GM12891 (cell line): Measurements from ENCODE around the gene STOML1.
"Not testable (repeated sequence)": the region's sequence is repeated elsewhere in the genome, so short reads cannot be mapped to it uniquely, and the experiment has no call there.

Experiments
- DNase-seq: peaks from one replicate; pipeline ENCODE4 v3.0.0; 2011; ENCODE audit warnings: low spot score; ENCODE audit not compliant: insufficient read length
- FAIRE-seq: peaks from 2 replicates; lab custom pipeline; 2011; peaks lifted over from hg19 to GRCh38; lab: Jason Lieb, UNC
- PAX5 ChIP-seq: IDR thresholded peaks from 2 replicates; pipeline ENCODE4 v1.6.1; 2011; ENCODE audit warnings: low read length, moderate library complexity, mild to moderate bottlenecking; ENCODE audit not compliant: insufficient read depth, severe bottlenecking
- POLR2A ChIP-seq: IDR thresholded peaks from 2 replicates; pipeline ENCODE4 v1.6.1; 2011; ENCODE audit warnings: low read depth, low read length, control low read depth
- POLR2AphosphoS5 ChIP-seq: IDR thresholded peaks from 2 replicates; pipeline ENCODE4 v1.6.1; 2011; ENCODE audit warnings: low read depth, low read length, control low read depth
- POU2F2 ChIP-seq: IDR thresholded peaks from 2 replicates; pipeline ENCODE4 v1.6.1; 2011; ENCODE audit warnings: low read depth, mild to moderate bottlenecking, control low read depth, low read length, moderate library complexity
- SPI1 ChIP-seq: IDR thresholded peaks from 2 replicates; pipeline ENCODE4 v1.6.1; 2011; ENCODE audit warnings: low read depth, low read length, control low read depth
- TAF1 ChIP-seq: IDR thresholded peaks from 2 replicates; pipeline ENCODE4 v1.6.1; 2011; ENCODE audit warnings: low read depth, low read length, control low read depth

The STOML1 gene

GRCh38 chr15:73964736-73965093, 27.4 kb downstream of the STOML1 start:
- DNase-seq (peak; percentile 57), FAIRE-seq (peak; percentile 92)
- no peak for TF ChIP-seq POLR2A
- TF ChIP-seq POU2F2, result no peak
- TF ChIP-seq SPI1, result no peak
- TF ChIP-seq PAX5, result no peak

GRCh38 chr15:73962433-73962832, 29.7 kb downstream of the STOML1 start:
- FAIRE-seq (no peak), DNase-seq (no peak)
- TF ChIP-seq POLR2AphosphoS5 (no peak), POLR2A (no peak), PAX5 (no peak), SPI1 (no peak), POU2F2 (no peak), TAF1 (no peak)

GRCh38 chr15:73960472-73961070, 31.5 kb downstream of the STOML1 start:
- not testable (repeated sequence) for DNase-seq, FAIRE-seq

- no peak for TF ChIP-seq POLR2A
- no peak for TF ChIP-seq POU2F2
- TF ChIP-seq POLR2AphosphoS5, result no peak
- TF ChIP-seq SPI1, result no peak
- TF ChIP-seq TAF1, result no peak
- TF ChIP-seq PAX5, result no peak
- no peak for DNase-seq
- FAIRE-seq, result no peak
These were observed 32.3 kb downstream of the STOML1 start for GRCh38 chr15:73959801-73960200.

GRCh38 chr15:73959012-73959581, 33.0 kb downstream of the STOML1 start:
- DNase-seq, result peak; percentile 27

GRCh38 chr15:73957785-73958184, 34.3 kb downstream of the STOML1 start:
- DNase-seq, result no peak
- TF ChIP-seq TAF1, result no peak
- TF ChIP-seq PAX5, result no peak
- no peak for FAIRE-seq

More at GRCh38 chr15:73959012-73959581, 33.0 kb downstream of the STOML1 start:
- FAIRE-seq, result no peak
- no peak for TF ChIP-seq POLR2A
- no peak for TF ChIP-seq TAF1
- no peak for TF ChIP-seq POU2F2
- no peak for TF ChIP-seq PAX5
- no peak for TF ChIP-seq SPI1
- TF ChIP-seq POLR2AphosphoS5, result no peak

GRCh38 chr15:73957276-73957675, 34.8 kb downstream of the STOML1 start:
- DNase-seq, result peak; percentile 7
- no peak for TF ChIP-seq POLR2A
- no peak for TF ChIP-seq POLR2AphosphoS5
- FAIRE-seq, result no peak

GRCh38 chr15:73956743-73957135, 35.4 kb downstream of the STOML1 start:
- FAIRE-seq (no peak), DNase-seq (no peak)
- TF ChIP-seq PAX5 (no peak), POU2F2 (no peak), SPI1 (no peak), POLR2AphosphoS5 (no peak), POLR2A (no peak), TAF1 (no peak)

- FAIRE-seq (no peak), DNase-seq (peak; percentile 2)
- no peak for TF ChIP-seq POU2F2
- no peak for TF ChIP-seq SPI1
- no peak for TF ChIP-seq PAX5
- TF ChIP-seq POLR2AphosphoS5, result no peak
These were observed 36.0 kb downstream of the STOML1 start for GRCh38 chr15:73955861-73956742.

- DNase-seq, result no peak
These were observed 36.8 kb downstream of the STOML1 start for GRCh38 chr15:73955326-73955725.

More at GRCh38 chr15:73955326-73955725, 36.8 kb downstream of the STOML1 start:
- FAIRE-seq, result no peak
- TF ChIP-seq POU2F2 (no peak), TAF1 (no peak), POLR2AphosphoS5 (no peak), SPI1 (no peak), PAX5 (no peak)
